SK-N-MC (cell line): Measurements from ENCODE around the gene STK4.

Experiments used
- EZH2 ChIP-seq: fragments of 200-600 bp; sonication (generic); IDR thresholded peaks from one replicate; pipeline ENCODE4 v1.6.1; 2017; ENCODE audit warnings: antibody characterized with exemption
- POLR2AphosphoS5 ChIP-seq: IDR thresholded peaks from 2 replicates; pipeline ENCODE4 v1.6.1; 2012; ENCODE audit warnings: mild to moderate bottlenecking, low read depth, low read length, borderline replicate concordance

DNA sequence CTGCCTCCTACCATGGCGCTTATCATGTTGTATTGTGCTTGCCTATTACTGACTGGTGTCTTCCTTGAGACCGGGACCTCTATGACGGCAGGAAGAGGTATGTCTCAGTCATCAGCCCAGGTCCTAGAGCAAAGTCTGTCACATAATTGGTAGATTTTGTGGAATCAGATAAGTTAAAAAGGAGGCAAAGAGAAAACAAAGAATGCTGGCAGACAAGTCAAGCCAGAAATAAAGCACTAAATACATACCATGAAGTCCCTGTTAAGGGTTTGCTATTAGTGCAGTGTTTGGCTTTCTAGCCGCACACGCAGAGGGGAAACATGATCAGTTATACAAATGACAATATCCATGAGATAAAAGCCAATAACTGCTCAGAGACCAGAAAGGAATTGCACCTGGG, 12.1 kb upstream of the STK4 start:
- TF ChIP-seq EZH2 = no peak
- TF ChIP-seq POLR2AphosphoS5 = no peak
